ENCODE data around the gene HNRNPK. TPM values are rescaled to one million over a fixed set of nuclear protein-coding genes. Genes with fewer than 3 reads are reported as not detected.

Gene HNRNPK
- total and polyA plus RNA-seq, 2 of the 13 experiments (the other 11 are each of a cell fraction or from before 2014, with no cell fraction given): 321 to 712 TPM

GRCh38 chr9:83980395-83981125, 545 bp upstream of the HNRNPK start, which contains the start of gene RMI1 (continued):
- TF ChIP-seq ZNF670 (CRISPR knock-in tag; IDR thresholded peaks at IDR 0.05; ENCODE audit: borderline replicate concordance) (0 out of 2 replicates have a peak, but pooled peaks have one; percentile 53), ZNF790 (CRISPR knock-in tag; IDR thresholded peaks at IDR 0.05; ENCODE audit: borderline replicate concordance) (0 out of 2 replicates have a peak, but pooled peaks have one; percentile 27), ZBTB7B (CRISPR knock-in tag; IDR thresholded peaks at IDR 0.05) (peak; percentile 59; the same call in 1 of the 2 replicates), HOXA3 (CRISPR knock-in tag; IDR thresholded peaks at IDR 0.05) (peak; percentile 47), ZNF430 (CRISPR knock-in tag; IDR thresholded peaks at IDR 0.05) (peak; percentile 60; the same call in 1 of the 2 replicates), ZNF691 (CRISPR knock-in tag; IDR thresholded peaks at IDR 0.05; ENCODE audit: borderline replicate concordance, low read depth) (0 out of 2 replicates have a peak, but pooled peaks have one; percentile 38), ZNF224 (CRISPR knock-in tag; IDR thresholded peaks at IDR 0.05) (no peak), U2AF2 (IDR thresholded peaks at IDR 0.05; ENCODE audit: low read depth, low read length) (0 out of 2 replicates have a peak, but pooled peaks have one; percentile 30), ATAD3A (CRISPR knock-in tag; IDR thresholded peaks at IDR 0.05) (no peak), ZNF782 (CRISPR knock-in tag; IDR thresholded peaks at IDR 0.05; ENCODE audit: borderline replicate concordance) (0 out of 2 replicates have a peak, but pooled peaks have one; percentile 27), CREB3 (CRISPR knock-in tag; IDR thresholded peaks at IDR 0.05) (0 out of 2 replicates have a peak, but pooled peaks have one; percentile 69), PITX1 (CRISPR knock-in tag; IDR thresholded peaks at IDR 0.05) (peak; percentile 39; the same call in 1 of the 2 replicates), KLF11 (CRISPR knock-in tag; IDR thresholded peaks at IDR 0.05) (peak; percentile 85; the same call in 1 of the 2 replicates), AHDC1 (CRISPR knock-in tag; IDR thresholded peaks at IDR 0.05; ENCODE audit: borderline replicate concordance) (peak; percentile 54), TBX3 (IDR thresholded peaks at IDR 0.05; ENCODE audit: borderline replicate concordance) (peak; percentile 31; the same call in 1 of the 2 replicates), GMEB1 (CRISPR knock-in tag; IDR thresholded peaks at IDR 0.05; ENCODE audit: borderline replicate concordance) (peak; percentile 82; the same call in 1 of the 2 replicates)
- TF ChIP-seq, protein P1, sequence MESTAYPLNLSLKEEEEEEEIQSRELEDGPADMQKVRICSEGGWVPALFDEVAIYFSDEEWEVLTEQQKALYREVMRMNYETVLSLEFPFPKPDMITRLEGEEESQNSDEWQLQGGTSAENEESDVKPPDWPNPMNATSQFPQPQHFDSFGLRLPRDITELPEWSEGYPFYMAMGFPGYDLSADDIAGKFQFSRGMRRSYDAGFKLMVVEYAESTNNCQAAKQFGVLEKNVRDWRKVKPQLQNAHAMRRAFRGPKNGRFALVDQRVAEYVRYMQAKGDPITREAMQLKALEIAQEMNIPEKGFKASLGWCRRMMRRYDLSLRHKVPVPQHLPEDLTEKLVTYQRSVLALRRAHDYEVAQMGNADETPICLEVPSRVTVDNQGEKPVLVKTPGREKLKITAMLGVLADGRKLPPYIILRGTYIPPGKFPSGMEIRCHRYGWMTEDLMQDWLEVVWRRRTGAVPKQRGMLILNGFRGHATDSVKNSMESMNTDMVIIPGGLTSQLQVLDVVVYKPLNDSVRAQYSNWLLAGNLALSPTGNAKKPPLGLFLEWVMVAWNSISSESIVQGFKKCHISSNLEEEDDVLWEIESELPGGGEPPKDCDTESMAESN (CRISPR knock-in tag; conservative IDR thresholded peaks at IDR 0.05): 0 out of 2 replicates have a peak, but pooled peaks have one; percentile 21

All from HepG2 (cell line).